ENCODE data around the gene KIRREL3.

GRCh38 chr11:126751242-126751641 lies 249.3 kb downstream of the KIRREL3 start:
- no peak for TF ChIP-seq CTCF (IDR thresholded peaks at IDR 0.05; ENCODE audit: low read depth, low read length)
- no peak for TF ChIP-seq EZH2phosphoT487 (IDR thresholded peaks at IDR 0.05; ENCODE audit: low read depth)
